ENCODE data around the gene SVEP1.

DNA sequence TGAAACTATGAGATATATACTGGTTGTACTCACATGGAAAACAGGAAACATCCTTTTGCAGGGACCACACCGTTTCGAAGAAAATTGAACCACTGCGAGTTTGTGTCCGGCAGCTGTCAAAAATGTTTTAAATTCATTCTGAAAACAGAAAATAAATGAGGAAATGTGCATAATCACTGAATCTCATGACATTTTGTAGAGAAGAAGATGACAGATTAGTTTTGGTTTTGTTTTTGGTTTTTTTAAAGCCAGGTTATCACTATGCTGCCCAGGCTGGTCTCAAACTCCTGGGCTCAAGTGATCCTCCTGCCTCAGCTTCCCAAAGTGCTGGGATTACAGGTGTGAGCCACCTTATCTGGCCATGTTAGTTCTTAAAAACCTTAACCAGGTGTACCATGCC is 245.4 kb downstream of the SVEP1 start:
- no peak for TF ChIP-seq EZH2 (IDR thresholded peaks at IDR 0.05; ENCODE audit: borderline replicate concordance, low read depth, low read length, severe bottlenecking)
- TF ChIP-seq, protein P1, sequence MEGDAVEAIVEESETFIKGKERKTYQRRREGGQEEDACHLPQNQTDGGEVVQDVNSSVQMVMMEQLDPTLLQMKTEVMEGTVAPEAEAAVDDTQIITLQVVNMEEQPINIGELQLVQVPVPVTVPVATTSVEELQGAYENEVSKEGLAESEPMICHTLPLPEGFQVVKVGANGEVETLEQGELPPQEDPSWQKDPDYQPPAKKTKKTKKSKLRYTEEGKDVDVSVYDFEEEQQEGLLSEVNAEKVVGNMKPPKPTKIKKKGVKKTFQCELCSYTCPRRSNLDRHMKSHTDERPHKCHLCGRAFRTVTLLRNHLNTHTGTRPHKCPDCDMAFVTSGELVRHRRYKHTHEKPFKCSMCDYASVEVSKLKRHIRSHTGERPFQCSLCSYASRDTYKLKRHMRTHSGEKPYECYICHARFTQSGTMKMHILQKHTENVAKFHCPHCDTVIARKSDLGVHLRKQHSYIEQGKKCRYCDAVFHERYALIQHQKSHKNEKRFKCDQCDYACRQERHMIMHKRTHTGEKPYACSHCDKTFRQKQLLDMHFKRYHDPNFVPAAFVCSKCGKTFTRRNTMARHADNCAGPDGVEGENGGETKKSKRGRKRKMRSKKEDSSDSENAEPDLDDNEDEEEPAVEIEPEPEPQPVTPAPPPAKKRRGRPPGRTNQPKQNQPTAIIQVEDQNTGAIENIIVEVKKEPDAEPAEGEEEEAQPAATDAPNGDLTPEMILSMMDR (IDR thresholded peaks at IDR 0.05; ENCODE audit: borderline replicate concordance, extremely low read depth, low read length, poor library complexity, severe bottlenecking), result no peak
